ENCODE data around the gene SRPK2.

DNA sequence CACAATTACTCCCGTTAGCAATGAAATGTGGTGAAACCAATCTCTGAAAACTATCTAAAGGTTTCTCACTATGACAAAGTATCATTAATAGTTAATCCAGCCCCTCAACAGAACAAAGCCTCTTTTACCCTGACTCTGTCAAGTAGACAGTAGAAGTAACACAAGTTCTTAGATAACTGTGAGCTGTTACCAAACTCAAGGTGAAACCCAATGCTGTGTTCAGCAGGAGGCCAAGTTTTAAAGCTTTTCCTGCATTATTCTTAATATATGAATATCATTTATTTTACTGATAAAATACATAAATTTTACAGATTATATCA, 109.1 kb downstream of the SRPK2 start:
- TF ChIP-seq POLR2AphosphoS5 (IDR thresholded peaks at IDR 0.05; ENCODE audit: low read depth, low read length): no peak
- no peak for TF ChIP-seq SP4 (IDR thresholded peaks at IDR 0.05; ENCODE audit: low read length)
- TF ChIP-seq MAFK (IDR thresholded peaks at IDR 0.05; ENCODE audit: low read depth, low read length): no peak
- TF ChIP-seq EP300 (IDR thresholded peaks at IDR 0.05; ENCODE audit: borderline replicate concordance in 1 of 2, low read depth in 2 of 2, low read length in 2 of 2): no peak
